Gastroesophageal sphincter (tissue), 4 donors: Measurements from ENCODE around the gene SYNPO. TPM values are rescaled to one million over a fixed set of nuclear protein-coding genes. Genes with fewer than 3 reads are reported as not detected.

ENCODE experiments used
- ATAC-seq: fragments of 150-250 bp; one replicate; pipeline ENCODE4 v1.9.1; 2016; ENCODE audit warnings: mild to moderate bottlenecking, moderate library complexity
- H3K27ac ChIP-seq, 4 donors: fragments of 200-600 bp; sonication (generic) in 3 of 4; 1 replicate in 3 of 4; 2 replicates in 1 of 4; pipeline ENCODE4 v1.5.1; 2016 to 2019
- H3K27me3 ChIP-seq: fragments of 200-600 bp; sonication (generic); one replicate; pipeline ENCODE4 v1.5.1; 2019
- H3K36me3 ChIP-seq, 2 donors: fragments of 200-600 bp; sonication (generic); one replicate each; pipeline ENCODE4 v1.5.1; 2019; ENCODE audit warnings: control low read depth in 1 of 2
- H3K4me1 ChIP-seq, 3 donors: fragments of 200-600 bp; sonication (generic); 1 replicate in 2 of 3; 2 replicates in 1 of 3; pipeline ENCODE4 v1.5.1; 2016 to 2019; ENCODE audit warnings: control low read depth in 2 of 3
- H3K4me3 ChIP-seq, 2 donors: fragments of 200-600 bp; sonication (generic); one replicate each; pipeline ENCODE4 v1.5.1; 2019; ENCODE audit warnings: mild to moderate bottlenecking in 1 of 2, moderate library complexity in 1 of 2
- H3K9me3 ChIP-seq, 3 donors: fragments of 200-600 bp; sonication (generic); one replicate each; pipeline ENCODE4 v1.5.1; 2017 to 2019; ENCODE audit warnings: control low read depth in 2 of 3
- CTCF ChIP-seq, 4 experiments: fragments of 200-600 bp in 2 of 4; fragments of 450-650 bp in 2 of 4; sonication (generic) in 1 of 4; IDR thresholded peaks; one replicate each; pipeline ENCODE4 v1.5.1; 2017 to 2019; ENCODE audit warnings: antibody characterized with exemption in 4 of 4, mild to moderate bottlenecking in 2 of 4, moderate library complexity in 2 of 4
- EP300 ChIP-seq: sonication (generic); formaldehyde crosslinking; IDR thresholded peaks from one replicate; pipeline ENCODE4 v1.6.1; 2017; ENCODE audit warnings: antibody characterized with exemption, mild to moderate bottlenecking
- POLR2A ChIP-seq, 2 donors: fragments of 450-650 bp; IDR thresholded peaks; one replicate each; pipeline ENCODE4 v1.6.1; 2017; ENCODE audit warnings: antibody characterized with exemption in 2 of 2, mild to moderate bottlenecking in 2 of 2, moderate library complexity in 1 of 2
- POLR2AphosphoS5 ChIP-seq: sonication (generic); formaldehyde crosslinking; IDR thresholded peaks from one replicate; pipeline ENCODE4 v1.6.1; 2017; ENCODE audit warnings: antibody characterized with exemption
- WGBS, 2 donors: methylation state at CpG; one replicate each; pipeline ENCODE4 v1.1.5; 2018; ENCODE audit warnings: low coverage in 1 of 2; 5-methylcytosine and 5-hydroxymethylcytosine counted together
- total RNA-seq, 4 donors: library from RNA; depleted of rRNA; stranded (reverse); fragments of >200 nt; gene quantifications; one replicate each; pipeline ENCODE4 v1.1.0, GENCODE V29; 2016

Gene SYNPO
- total RNA-seq, 4 donors from 2014 or later, result 31.6 to 50.5 (median 37.4) TPM

- no peak for ATAC-seq
- H3K4me3 ChIP-seq, result no peak overlapping the region
Measured at GRCh38 chr5:150639751-150640150, 709 bp upstream of the SYNPO start.

GRCh38 chr5:150641006-150641570, 628 bp downstream of the SYNPO start:
- no peaks in the 10 kb centered on the region for H3K36me3 ChIP-seq
- ATAC-seq, result peak; percentile 33
- no peaks in the 10 kb centered on the region for H3K9me3 ChIP-seq
- TF ChIP-seq EP300 (no peak), CTCF (IDR thresholded peaks at IDR 0.05) (no peak), POLR2AphosphoS5 (no peak), POLR2A (IDR thresholded peaks at IDR 0.05) (no peak)
- H3K4me1 ChIP-seq, result peaks cover 21 to 100% (median 78%) of the 10 kb centered on the region in 3 donors
- H3K27ac ChIP-seq, result peak overlapping the region; percentile 45 to 92 (median 85)
- peak overlapping the region in 1 of 2 donors; percentile 15 for H3K4me3 ChIP-seq
- WGBS, 2 donors, result 20% methylated on average over 1 of the region's 9 CpGs; no CpG with 5 or more reads in 1 of the 2 donors
- no peaks in the 10 kb centered on the region for H3K27me3 ChIP-seq

More at GRCh38 chr5:150639751-150640150, 709 bp upstream of the SYNPO start:
- no peaks in the 10 kb centered on the region for H3K9me3 ChIP-seq
- H3K27ac ChIP-seq, result peak overlapping the region in 3 of 4 donors; percentile 84 to 92 (median 86)
- peaks cover 21 to 100% (median 68%) of the 10 kb centered on the region in 3 donors for H3K4me1 ChIP-seq
- WGBS, 2 donors, result 47 to 55% methylated on average over 3 to 4 of the region's 5 CpGs
- no peak for TF ChIP-seq EP300
- no peak for TF ChIP-seq CTCF (IDR thresholded peaks at IDR 0.05)
- TF ChIP-seq POLR2A (IDR thresholded peaks at IDR 0.05), result no peak
- no peak for TF ChIP-seq POLR2AphosphoS5
- peaks cover 0 to 4% of the 10 kb centered on the region in 2 donors for H3K36me3 ChIP-seq
- no peaks in the 10 kb centered on the region for H3K27me3 ChIP-seq

- no peaks in the 10 kb centered on the region for H3K27me3 ChIP-seq
- H3K9me3 ChIP-seq, result no peaks in the 10 kb centered on the region
- WGBS, 2 donors, result 60 to 80% methylated on average over 1 of the region's 5 CpGs
- no peak overlapping the region for H3K4me3 ChIP-seq
- no peaks in the 10 kb centered on the region for H3K36me3 ChIP-seq
- TF ChIP-seq EP300 (no peak), POLR2A (IDR thresholded peaks at IDR 0.05) (no peak)
- no peak for ATAC-seq
- peak overlapping the region; percentile 45 to 92 (median 85) for H3K27ac ChIP-seq
- H3K4me1 ChIP-seq, result peaks cover 21 to 98% (median 71%) of the 10 kb centered on the region in 3 donors
Measured at GRCh38 chr5:150641824-150642566, 1.5 kb downstream of the SYNPO start.

- Histone ChIP-seq H3K36me3 (no peaks in the 10 kb centered on the region), H3K27ac (peak overlapping the region; percentile 3 to 92 (median 85)), H3K4me1 (peaks cover 21 to 98% (median 71%) of the 10 kb centered on the region in 3 donors), H3K27me3 (no peaks in the 10 kb centered on the region), H3K9me3 (no peaks in the 10 kb centered on the region), H3K4me3 (no peak overlapping the region)
- TF ChIP-seq POLR2AphosphoS5, result peak; percentile 70
- no peak for TF ChIP-seq POLR2A (IDR thresholded peaks at IDR 0.05)
- TF ChIP-seq EP300, result no peak
- no peak for TF ChIP-seq CTCF (IDR thresholded peaks at IDR 0.05)
- peak; percentile 63 for ATAC-seq
- whole genome bisulfite sequencing, 2 donors, result no CpG with 5 or more reads among the region's 5 CpGs
Measured at GRCh38 chr5:150642567-150642927, 2.1 kb downstream of the SYNPO start.

GRCh38 chr5:150642991-150643710, 2.7 kb downstream of the SYNPO start:
- no peaks in the 10 kb centered on the region for H3K27me3 ChIP-seq
- H3K4me1 ChIP-seq, result peaks cover 21 to 98% (median 69%) of the 10 kb centered on the region in 3 donors
- peaks cover 0 to 5% of the 10 kb centered on the region in 2 donors for H3K36me3 ChIP-seq
- peak overlapping the region in 3 of 4 donors; percentile 84 to 92 (median 86) for H3K27ac ChIP-seq
- TF ChIP-seq EP300 (no peak), POLR2AphosphoS5 (no peak), POLR2A (IDR thresholded peaks at IDR 0.05) (no peak), CTCF (IDR thresholded peaks at IDR 0.05) (no peak)
- no peak overlapping the region for H3K4me3 ChIP-seq
- 64 to 93% methylated on average over 4 to 12 of the region's 12 CpGs for WGBS, 2 donors
- no peaks in the 10 kb centered on the region for H3K9me3 ChIP-seq
- no peak for ATAC-seq
